Endometrial microvascular endothelial cells (primary cell): ENCODE results near the gene ARRB1. TPM values are rescaled to one million over a fixed set of nuclear protein-coding genes. Genes with fewer than 3 reads are reported as not detected.

Experiments
- in situ Hi-C: cut with HindIII; loops from 2 replicates; pipeline ENCODE4 v1.10.0; 2017; ENCODE audit warnings: low sequenced_read_pairs, low pct_unique_long_range_greater_than_20kb; ENCODE audit errors: inconsistent ontology term
- total RNA-seq: library from RNA; depleted of rRNA; stranded (reverse); fragments of >200 nt; gene quantifications from one replicate; pipeline ENCODE4 v1.2.3, GENCODE V29; 2015; ENCODE audit errors: inconsistent ontology term

ARRB1 gene
- total RNA-seq, 1 donor from 2014 or later = 22.7 TPM

- in situ Hi-C loops = loop anchor here (25.0 kb wide), 1 partner anchor 232 kb away; no protein-coding TSS in a partner anchor
Observed at GRCh38 chr11:75244052-75244814, 107.2 kb downstream of the ARRB1 start.

GRCh38 chr11:75242722-75243600, 108.5 kb downstream of the ARRB1 start:
- in situ Hi-C loops = loop anchor here (25.0 kb wide), 1 partner anchor 231 kb away; no protein-coding TSS in a partner anchor

- in situ Hi-C loops = loop anchor here (25.0 kb wide), 1 partner anchor 230 kb away; no protein-coding TSS in a partner anchor
Observed at GRCh38 chr11:75241906-75242644, 109.4 kb downstream of the ARRB1 start.

- in situ Hi-C loops = loop anchor here (25.0 kb wide), 1 partner anchor 229 kb away; no protein-coding TSS in a partner anchor
Observed at GRCh38 chr11:75241036-75241905, 110.2 kb downstream of the ARRB1 start.

GRCh38 chr11:75240311-75241035, 111.0 kb downstream of the ARRB1 start, which contains the start of gene TPBGL:
TSS of gene TPBGL (plus strand) at chr11:75240774. CDS start at chr11:75241050, 276 bp downstream.
- in situ Hi-C loops = loop anchor here (25.0 kb wide), 1 partner anchor 228 kb away; no protein-coding TSS in a partner anchor

- in situ Hi-C loops = loop anchor here (25.0 kb wide), 1 partner anchor 227 kb away; no protein-coding TSS in a partner anchor
Observed at GRCh38 chr11:75239531-75240290, 111.8 kb downstream of the ARRB1 start.

- in situ Hi-C loops = loop anchor here (25.0 kb wide), 1 partner anchor 227 kb away; no protein-coding TSS in a partner anchor
Observed at GRCh38 chr11:75238595-75239440, 112.6 kb downstream of the ARRB1 start.

- in situ Hi-C loops = loop anchor here (25.0 kb wide), 1 partner anchor 225 kb away; no protein-coding TSS in a partner anchor
Observed at GRCh38 chr11:75237050-75237449, 114.4 kb downstream of the ARRB1 start.

GRCh38 chr11:75236062-75236461, 115.4 kb downstream of the ARRB1 start:
- in situ Hi-C loops = loop anchor here (25.0 kb wide), 1 partner anchor 224 kb away; no protein-coding TSS in a partner anchor

GRCh38 chr11:75233754-75234172, 117.7 kb downstream of the ARRB1 start:
- in situ Hi-C loops = loop anchor here (25.0 kb wide), 1 partner anchor 221 kb away; no protein-coding TSS in a partner anchor

- in situ Hi-C loops = loop anchor here (25.0 kb wide), 1 partner anchor 218 kb away; no protein-coding TSS in a partner anchor
Observed at GRCh38 chr11:75230621-75231020, 120.8 kb downstream of the ARRB1 start.

- in situ Hi-C loops = loop anchor here (25.0 kb wide), 1 partner anchor 217 kb away; no protein-coding TSS in a partner anchor
Observed at GRCh38 chr11:75229466-75229865, 122.0 kb downstream of the ARRB1 start.

- in situ Hi-C loops = loop anchor here (25.0 kb wide), 1 partner anchor 213 kb away; no protein-coding TSS in a partner anchor
Observed at GRCh38 chr11:75225794-75226193, 125.7 kb downstream of the ARRB1 start.

GRCh38 chr11:75223954-75224643, 127.4 kb downstream of the ARRB1 start:
- in situ Hi-C loops = no loop called here

- in situ Hi-C loops = no loop called here
Observed at GRCh38 chr11:75219869-75220268, 131.6 kb downstream of the ARRB1 start.
